Bronchial epithelial cell (primary cell): ENCODE results near the gene HAPLN2. TPM values are rescaled to one million over a fixed set of nuclear protein-coding genes. Genes with fewer than 3 reads are reported as not detected.

ENCODE experiments used
- DNase-seq: peaks from one replicate; pipeline ENCODE4 v3.0.0-alpha.2; 2010; ENCODE audit warnings: low read depth
- FAIRE-seq: peaks from 2 replicates; lab custom pipeline; 2011; peaks lifted over from hg19 to GRCh38; lab: Jason Lieb, UNC
- H3K27me3 ChIP-seq: 2 replicates; pipeline ENCODE4 v1.5.1; 2011; ENCODE audit warnings: low read length; ENCODE audit not compliant: control insufficient read depth, insufficient read depth
- H3K36me3 ChIP-seq: 2 replicates; pipeline ENCODE4 v1.5.1; 2011; ENCODE audit warnings: low read length; ENCODE audit not compliant: control insufficient read depth, insufficient read depth
- H3K4me3 ChIP-seq: 2 replicates; pipeline ENCODE4 v1.5.1; 2011; ENCODE audit warnings: mild to moderate bottlenecking, low read depth, low read length, control low read depth
- CTCF ChIP-seq: IDR thresholded peaks from 2 replicates; pipeline ENCODE4 v1.5.1; 2011; ENCODE audit warnings: mild to moderate bottlenecking, moderate library complexity, low read length, control low read depth, inconsistent platforms; ENCODE audit not compliant: insufficient read depth, severe bottlenecking
- total RNA-seq: library from RNA; depleted of rRNA; stranded (reverse); fragments of >200 nt; gene quantifications from 2 replicates; pipeline ENCODE4 v1.2.1, GENCODE V29; 2014

Gene HAPLN2
- total RNA-seq, 1 donor from 2014 or later, result under 0.01 TPM

DNA sequence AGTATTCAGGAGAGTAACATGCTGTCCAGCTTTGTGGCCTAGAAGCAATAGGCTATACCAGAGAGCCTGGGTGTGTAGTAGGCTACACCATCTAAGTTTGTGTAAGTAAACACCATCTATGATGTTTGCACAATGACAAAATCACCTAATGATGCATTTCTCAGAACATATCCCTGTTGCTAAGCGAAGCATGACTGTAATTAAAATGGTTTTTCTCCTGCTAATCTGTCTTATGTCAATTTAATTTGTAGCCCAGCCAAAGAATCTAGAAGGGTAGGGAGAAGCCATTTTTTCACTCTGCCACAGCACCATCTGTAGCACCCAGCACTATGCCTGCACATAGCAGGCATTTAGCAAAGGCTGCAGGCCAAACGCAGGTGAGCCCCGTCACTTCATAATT lies 41.7 kb upstream of the HAPLN2 start:
- no peaks in the 10 kb centered on the region for H3K36me3 ChIP-seq
- DNase-seq (no peak), FAIRE-seq (no peak)
- no peaks in the 10 kb centered on the region for H3K27me3 ChIP-seq
- H3K4me3 ChIP-seq, result no peak overlapping the region
- TF ChIP-seq CTCF, result no peak

DNA sequence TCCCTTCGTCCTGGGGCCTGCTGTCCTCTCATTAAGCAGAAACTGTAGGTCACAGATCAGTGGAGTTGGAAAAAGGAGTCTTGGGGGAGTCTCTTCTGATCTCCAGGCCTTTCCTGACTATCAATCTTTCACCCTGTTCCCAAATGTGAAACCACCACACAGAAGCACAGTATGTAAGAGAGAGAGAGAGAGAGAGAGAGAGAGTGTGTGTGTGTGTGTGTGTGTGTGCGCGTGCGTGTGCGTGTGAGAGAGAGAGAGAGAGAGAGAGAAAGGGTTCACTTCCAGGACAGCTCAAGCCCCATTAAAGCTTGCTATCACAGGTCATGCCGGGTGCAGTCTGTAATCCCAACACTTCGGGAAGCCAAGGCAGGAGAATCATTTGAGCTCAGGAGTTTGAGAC lies 41.2 kb upstream of the HAPLN2 start:
- FAIRE-seq, result no peak
- H3K4me3 ChIP-seq, result no peak overlapping the region
- TF ChIP-seq CTCF, result no peak
- no peaks in the 10 kb centered on the region for H3K36me3 ChIP-seq
- H3K27me3 ChIP-seq, result no peaks in the 10 kb centered on the region
- no peak for DNase-seq

GRCh38 chr1:156579472-156579871 lies 39.7 kb upstream of the HAPLN2 start, which contains the start of gene TTC24:
TTC24 (plus strand) TSS chr1:156579723; CDS start chr1:156581365, 1,642 bp downstream.
- FAIRE-seq, result no peak
- DNase-seq, result no peak
- H3K36me3 ChIP-seq, result no peaks in the 10 kb centered on the region
- no peak within 1 kb of the TSS for H3K4me3 ChIP-seq
- H3K27me3 ChIP-seq, result no peaks in the 10 kb centered on the region
- no peak for TF ChIP-seq CTCF

DNA sequence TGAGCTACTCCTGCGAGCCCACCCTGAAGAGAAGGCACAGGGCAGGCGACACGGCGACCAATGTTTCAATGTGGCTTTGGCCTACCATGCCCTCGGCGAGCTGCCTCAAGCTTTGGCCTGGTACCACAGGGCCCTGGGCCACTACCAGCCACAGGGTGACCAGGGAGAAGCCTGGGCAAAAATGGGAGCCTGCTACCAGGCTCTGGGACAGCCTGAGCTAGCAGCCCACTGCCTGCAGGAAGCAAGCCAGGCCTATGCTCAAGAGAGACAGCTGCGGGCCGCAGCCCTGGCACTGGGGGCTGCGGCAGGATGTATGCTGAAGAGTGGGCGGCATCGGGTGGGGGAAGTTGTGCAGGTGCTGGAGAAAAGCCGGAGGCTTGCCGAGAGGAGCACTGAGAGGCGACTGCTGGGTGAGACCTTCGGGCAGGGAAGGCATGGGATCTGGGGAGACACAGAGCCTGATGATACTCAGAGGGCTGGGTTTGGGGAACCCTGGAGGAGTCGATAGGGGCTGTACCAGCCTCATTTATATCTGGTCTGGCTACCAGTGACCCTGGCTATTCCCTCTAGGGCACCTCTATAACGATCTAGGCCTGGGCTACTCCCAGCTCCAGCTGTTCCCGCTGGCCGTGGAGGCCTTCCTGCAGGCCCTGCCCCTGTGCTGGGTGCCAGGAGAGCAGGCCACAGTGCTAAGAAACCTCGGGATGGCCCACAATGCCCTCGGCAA lies 37.4 kb upstream of the HAPLN2 start:
- no peak for DNase-seq
- no peak overlapping the region for H3K4me3 ChIP-seq
- no peak for FAIRE-seq
- no peaks in the 10 kb centered on the region for H3K36me3 ChIP-seq
- no peak for TF ChIP-seq CTCF
- no peaks in the 10 kb centered on the region for H3K27me3 ChIP-seq

- Histone ChIP-seq H3K36me3 (no peaks in the 10 kb centered on the region), H3K4me3 (no peak overlapping the region), H3K27me3 (no peaks in the 10 kb centered on the region)
- DNase-seq, result no peak
- no peak for FAIRE-seq
- no peak for TF ChIP-seq CTCF
Measured at GRCh38 chr1:156582388-156583017, 36.7 kb upstream of the HAPLN2 start.
